ENCODE results near the gene AGPAT2. TPM values are rescaled to one million over a fixed set of nuclear protein-coding genes. Genes with fewer than 3 reads are reported as not detected.
A peak's percentile ranks its signal among the peaks of the same experiment; 100 is the strongest.

AGPAT2 gene
- total and polyA plus RNA-seq, 2 donors from 2014 or later = 73.4 to 83.6 TPM

DNA sequence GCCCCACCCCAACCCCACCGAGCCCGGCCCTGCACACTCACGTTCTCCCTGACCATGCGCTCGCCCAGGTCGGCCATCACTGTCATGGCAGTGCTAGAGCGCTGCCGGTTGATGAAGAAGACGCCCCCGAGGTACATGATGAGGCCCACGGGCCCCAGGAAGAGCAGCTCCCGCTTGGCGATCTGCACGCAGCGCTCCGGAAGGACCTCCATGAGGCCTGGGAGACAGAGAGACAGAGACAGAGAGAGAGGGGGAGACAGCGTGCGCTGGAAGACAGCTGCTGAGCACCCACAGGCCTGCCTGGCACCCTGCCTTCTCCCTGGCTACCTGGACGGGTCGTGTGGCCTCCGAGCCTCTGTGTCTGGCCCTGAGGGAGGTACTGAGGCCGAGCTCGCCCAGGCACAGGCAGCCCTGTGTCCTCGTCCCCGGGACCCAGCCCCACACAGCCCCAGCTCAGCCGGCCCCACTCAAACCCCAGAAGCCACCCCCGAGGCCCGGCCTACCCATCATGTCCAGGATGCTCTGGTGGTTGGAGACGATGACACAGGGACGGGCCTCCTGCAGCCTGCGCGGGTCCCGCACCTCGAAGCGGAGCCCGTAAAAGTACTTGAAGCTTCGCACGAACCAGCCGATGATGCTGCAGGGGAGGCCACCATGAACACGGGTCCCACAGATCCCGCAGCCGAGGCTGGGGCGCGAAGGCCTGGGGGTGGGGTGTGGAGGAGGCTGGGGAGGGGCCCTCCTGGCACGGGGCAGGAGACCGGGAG, 10.2 kb downstream of the AGPAT2 start:
- FAIRE-seq (no peak), DNase-seq (no peak)
- no peak overlapping the region for H3K27ac ChIP-seq (ENCODE audit: low read depth in 2 of 2, low read length in 2 of 2)
- H3K27me3 ChIP-seq (ENCODE audit: control insufficient read depth, insufficient read depth, low read length) = no peaks in the 10 kb centered on the region
- peaks cover 0 to 3% (median 0%) of the 10 kb centered on the region in 3 donors for H3K36me3 ChIP-seq (ENCODE audit: control insufficient read depth in 2 of 3, insufficient read depth in 3 of 3, low read length in 3 of 3)
- no peak overlapping the region for H3K9ac ChIP-seq (ENCODE audit: low read length in 3 of 3)
- TF ChIP-seq, protein P1, sequence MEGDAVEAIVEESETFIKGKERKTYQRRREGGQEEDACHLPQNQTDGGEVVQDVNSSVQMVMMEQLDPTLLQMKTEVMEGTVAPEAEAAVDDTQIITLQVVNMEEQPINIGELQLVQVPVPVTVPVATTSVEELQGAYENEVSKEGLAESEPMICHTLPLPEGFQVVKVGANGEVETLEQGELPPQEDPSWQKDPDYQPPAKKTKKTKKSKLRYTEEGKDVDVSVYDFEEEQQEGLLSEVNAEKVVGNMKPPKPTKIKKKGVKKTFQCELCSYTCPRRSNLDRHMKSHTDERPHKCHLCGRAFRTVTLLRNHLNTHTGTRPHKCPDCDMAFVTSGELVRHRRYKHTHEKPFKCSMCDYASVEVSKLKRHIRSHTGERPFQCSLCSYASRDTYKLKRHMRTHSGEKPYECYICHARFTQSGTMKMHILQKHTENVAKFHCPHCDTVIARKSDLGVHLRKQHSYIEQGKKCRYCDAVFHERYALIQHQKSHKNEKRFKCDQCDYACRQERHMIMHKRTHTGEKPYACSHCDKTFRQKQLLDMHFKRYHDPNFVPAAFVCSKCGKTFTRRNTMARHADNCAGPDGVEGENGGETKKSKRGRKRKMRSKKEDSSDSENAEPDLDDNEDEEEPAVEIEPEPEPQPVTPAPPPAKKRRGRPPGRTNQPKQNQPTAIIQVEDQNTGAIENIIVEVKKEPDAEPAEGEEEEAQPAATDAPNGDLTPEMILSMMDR (IDR thresholded peaks at IDR 0.05; ENCODE audit: borderline replicate concordance, extremely low read depth, insufficient read depth) = no peak
- intact Hi-C loops (cut with DNase I) = no loop called here
- no peak overlapping the region for H3K4me3 ChIP-seq (ENCODE audit: low read length in 3 of 3)
- peaks cover 0 to 20% (median 0%) of the 10 kb centered on the region in 3 donors for H3K4me1 ChIP-seq (ENCODE audit: control insufficient read depth in 2 of 3, insufficient read depth in 2 of 3, low read depth in 1 of 3, low read length in 3 of 3)
- no peaks in the 10 kb centered on the region for H3K9me3 ChIP-seq (ENCODE audit: control insufficient read depth in 2 of 3, insufficient read depth in 1 of 3, low read length in 3 of 3)

DNA sequence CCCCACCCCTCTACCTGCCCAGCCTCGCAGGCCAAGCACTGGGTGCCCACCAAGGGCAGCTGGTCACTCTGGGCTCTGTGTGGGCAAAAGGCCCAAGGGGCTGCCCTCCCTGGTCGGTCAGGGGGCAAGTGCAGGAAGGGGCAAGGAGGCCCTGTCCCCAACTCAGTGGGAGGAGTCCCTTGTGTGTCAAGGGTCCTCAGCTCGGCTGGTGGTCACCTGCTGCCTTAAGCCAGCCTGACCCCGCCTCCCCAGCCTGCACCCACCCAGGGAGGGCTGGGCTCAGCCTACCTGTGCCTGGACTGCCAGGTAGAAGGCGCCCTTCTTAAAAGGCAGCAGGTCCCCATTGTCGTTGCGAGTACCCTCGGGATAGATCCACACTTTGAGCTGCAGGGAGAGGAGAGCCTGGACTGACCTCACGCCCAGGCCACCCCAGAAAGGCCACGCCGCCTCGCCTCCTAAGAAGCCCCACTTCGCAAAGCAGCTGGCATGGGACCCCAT, 10.9 kb downstream of the AGPAT2 start:
- no peaks in the 10 kb centered on the region for H3K9me3 ChIP-seq (ENCODE audit: control insufficient read depth in 2 of 3, insufficient read depth in 1 of 3, low read length in 3 of 3)
- H3K4me3 ChIP-seq (ENCODE audit: low read length in 3 of 3) = no peak overlapping the region
- no peak overlapping the region for H3K27ac ChIP-seq (ENCODE audit: low read depth in 2 of 2, low read length in 2 of 2)
- peaks cover 0 to 3% (median 0%) of the 10 kb centered on the region in 3 donors for H3K36me3 ChIP-seq (ENCODE audit: control insufficient read depth in 2 of 3, insufficient read depth in 3 of 3, low read length in 3 of 3)
- H3K27me3 ChIP-seq (ENCODE audit: control insufficient read depth, insufficient read depth, low read length) = no peaks in the 10 kb centered on the region
- no peak overlapping the region for H3K9ac ChIP-seq (ENCODE audit: low read length in 3 of 3)
- intact Hi-C loops (cut with DNase I) = no loop called here
- TF ChIP-seq, protein P1 (IDR thresholded peaks at IDR 0.05; ENCODE audit: borderline replicate concordance, extremely low read depth, insufficient read depth) = no peak
- H3K4me1 ChIP-seq (ENCODE audit: control insufficient read depth in 2 of 3, insufficient read depth in 2 of 3, low read depth in 1 of 3, low read length in 3 of 3) = peaks cover 0 to 21% (median 0%) of the 10 kb centered on the region in 3 donors
- DNase-seq (no peak), FAIRE-seq (no peak)

DNA sequence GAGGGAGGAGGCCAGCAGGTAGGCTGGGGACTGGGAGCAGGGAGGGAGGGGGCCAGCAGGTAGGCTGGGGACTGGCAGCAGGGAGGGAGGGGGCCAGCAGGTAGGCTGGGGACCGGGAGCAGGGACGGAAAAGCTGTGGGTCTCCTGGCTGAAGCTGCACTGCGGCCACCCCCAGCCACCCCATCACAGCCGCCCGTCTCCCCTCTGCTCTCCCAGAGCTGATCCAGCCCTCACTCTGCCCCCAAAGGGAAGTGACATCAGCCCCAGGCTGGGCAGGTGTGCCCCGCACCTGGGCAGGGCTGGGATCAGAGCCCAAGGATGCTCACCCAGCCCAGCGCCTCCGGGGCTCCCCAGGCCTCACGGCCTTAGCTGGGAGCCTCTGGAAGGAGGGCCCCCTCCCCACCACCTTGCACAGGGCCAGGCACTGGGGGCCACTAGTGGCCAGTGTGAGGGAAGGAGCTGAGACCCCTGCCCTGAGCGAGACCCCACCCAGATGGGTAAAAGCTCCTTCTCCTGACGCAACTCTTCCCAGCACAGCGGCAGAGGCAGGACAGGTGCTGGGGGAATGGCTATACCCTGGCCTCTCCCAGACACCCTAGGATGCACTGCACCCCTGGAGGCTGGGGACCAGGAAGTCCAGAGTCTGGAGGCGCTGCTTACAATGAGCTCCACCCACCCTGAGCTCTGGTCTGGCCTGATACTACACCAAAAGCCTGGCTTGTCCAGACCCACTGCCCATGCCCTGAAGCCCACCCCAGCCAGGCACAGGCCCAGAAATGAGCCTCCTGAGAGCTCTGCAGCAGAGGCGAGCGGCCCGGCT, 11.6 kb downstream of the AGPAT2 start:
- Histone ChIP-seq H3K9me3 (ENCODE audit: control insufficient read depth in 2 of 3, insufficient read depth in 1 of 3, low read length in 3 of 3) (no peaks in the 10 kb centered on the region), H3K4me3 (ENCODE audit: low read length in 3 of 3) (no peak overlapping the region), H3K9ac (ENCODE audit: low read length in 3 of 3) (no peak overlapping the region), H3K27me3 (ENCODE audit: control insufficient read depth, insufficient read depth, low read length) (no peaks in the 10 kb centered on the region), H3K4me1 (ENCODE audit: control insufficient read depth in 2 of 3, insufficient read depth in 2 of 3, low read depth in 1 of 3, low read length in 3 of 3) (peaks cover 0 to 21% (median 0%) of the 10 kb centered on the region in 3 donors), H3K36me3 (ENCODE audit: control insufficient read depth in 2 of 3, insufficient read depth in 3 of 3, low read length in 3 of 3) (peaks cover 0 to 3% (median 0%) of the 10 kb centered on the region in 3 donors), H3K27ac (ENCODE audit: low read depth in 2 of 2, low read length in 2 of 2) (peak overlapping the region in 1 of 2 donors; percentile 41)
- DNase-seq = no peak
- TF ChIP-seq, protein P1 (IDR thresholded peaks at IDR 0.05; ENCODE audit: borderline replicate concordance, extremely low read depth, insufficient read depth) = no peak
- no peak for FAIRE-seq
- intact Hi-C loops (cut with DNase I) = no loop called here

All from kidney (tissue), 14 donors.